Activated T-cell treated with anti-CD3 and anti-CD28 coated beads, Interleukin-2, amount 50 U/mL, for 24 hours (primary cell): ENCODE data around the gene CNKSR3.

Experiments used
- DNase-seq: peaks from one replicate; pipeline ENCODE4 v3.0.0-alpha.2; 2020
- H3K27ac Mint-ChIP-seq: 2 replicates; pipeline ENCODE4 v1.8.0; 2020; ENCODE audit warnings: mild to moderate bottlenecking, mixed read lengths
- H3K27me3 Mint-ChIP-seq: 2 replicates; pipeline ENCODE4 v1.8.0; 2020; ENCODE audit warnings: mixed read lengths
- H3K36me3 Mint-ChIP-seq: 2 replicates; pipeline ENCODE4 v1.8.0; 2020; ENCODE audit warnings: low read depth, mixed read lengths
- H3K4me1 Mint-ChIP-seq: 2 replicates; pipeline ENCODE4 v1.8.0; 2020; ENCODE audit warnings: low read depth, mixed read lengths
- H3K4me3 Mint-ChIP-seq: 2 replicates; pipeline ENCODE4 v1.8.0; 2020; ENCODE audit warnings: mild to moderate bottlenecking, moderate library complexity, mixed read lengths
- H3K9me3 Mint-ChIP-seq: 2 replicates; pipeline ENCODE4 v1.8.0; 2020; ENCODE audit warnings: mixed read lengths

Gene CNKSR3

GRCh38 chr6:154377726-154378125 lies 132.8 kb downstream of the CNKSR3 start:
- Mint-ChIP-seq H3K36me3 (no peaks in the 10 kb centered on the region), H3K9me3 (no peaks in the 10 kb centered on the region), H3K4me1 (no peaks in the 10 kb centered on the region), H3K4me3 (no peak overlapping the region), H3K27me3 (peaks cover 2% of the 10 kb centered on the region), H3K27ac (no peak overlapping the region)
- no peak for DNase-seq

GRCh38 chr6:154373971-154374370 lies 136.5 kb downstream of the CNKSR3 start:
- no peaks in the 10 kb centered on the region for H3K9me3 Mint-ChIP-seq
- H3K27me3 Mint-ChIP-seq = peaks cover 10% of the 10 kb centered on the region
- no peak overlapping the region for H3K27ac Mint-ChIP-seq
- no peak for DNase-seq
- H3K36me3 Mint-ChIP-seq = no peaks in the 10 kb centered on the region
- peaks cover 11% of the 10 kb centered on the region for H3K4me1 Mint-ChIP-seq
- H3K4me3 Mint-ChIP-seq = no peak overlapping the region

- H3K27me3 Mint-ChIP-seq = peaks cover 10% of the 10 kb centered on the region
- H3K27ac Mint-ChIP-seq = no peak overlapping the region
- no peak for DNase-seq
- no peak overlapping the region for H3K4me3 Mint-ChIP-seq
- peaks cover 23% of the 10 kb centered on the region for H3K4me1 Mint-ChIP-seq
- no peaks in the 10 kb centered on the region for H3K36me3 Mint-ChIP-seq
- H3K9me3 Mint-ChIP-seq = no peaks in the 10 kb centered on the region
Observed at GRCh38 chr6:154371281-154371680, 139.2 kb downstream of the CNKSR3 start.

- Mint-ChIP-seq H3K27ac (no peak overlapping the region), H3K4me1 (peaks cover 23% of the 10 kb centered on the region), H3K4me3 (no peak overlapping the region), H3K9me3 (no peaks in the 10 kb centered on the region), H3K27me3 (peaks cover 13% of the 10 kb centered on the region), H3K36me3 (no peaks in the 10 kb centered on the region)
- no peak for DNase-seq
Observed at GRCh38 chr6:154370545-154370944, 139.9 kb downstream of the CNKSR3 start.

GRCh38 chr6:154367839-154368695 lies 142.4 kb downstream of the CNKSR3 start:
- no peak for DNase-seq
- no peak overlapping the region for H3K4me3 Mint-ChIP-seq
- H3K27me3 Mint-ChIP-seq = peaks cover 12% of the 10 kb centered on the region
- H3K9me3 Mint-ChIP-seq = no peaks in the 10 kb centered on the region
- no peak overlapping the region for H3K27ac Mint-ChIP-seq
- H3K4me1 Mint-ChIP-seq = peaks cover 23% of the 10 kb centered on the region
- H3K36me3 Mint-ChIP-seq = no peaks in the 10 kb centered on the region

- Mint-ChIP-seq H3K4me1 (peaks cover 23% of the 10 kb centered on the region), H3K9me3 (no peaks in the 10 kb centered on the region), H3K4me3 (no peak overlapping the region), H3K27me3 (peaks cover 11% of the 10 kb centered on the region), H3K36me3 (no peaks in the 10 kb centered on the region), H3K27ac (no peak overlapping the region)
- DNase-seq = no peak
Observed at GRCh38 chr6:154367336-154367735, 143.1 kb downstream of the CNKSR3 start.

GRCh38 chr6:154363821-154364220 lies 146.7 kb downstream of the CNKSR3 start:
- peaks cover 15% of the 10 kb centered on the region for H3K27me3 Mint-ChIP-seq
- H3K27ac Mint-ChIP-seq = no peak overlapping the region

GRCh38 chr6:154361476-154361875 lies 149.0 kb downstream of the CNKSR3 start:
- peaks cover 4% of the 10 kb centered on the region for H3K9me3 Mint-ChIP-seq
- H3K4me1 Mint-ChIP-seq = peaks cover 30% of the 10 kb centered on the region
- H3K36me3 Mint-ChIP-seq = no peaks in the 10 kb centered on the region
- H3K27ac Mint-ChIP-seq = no peak overlapping the region
- peaks cover 29% of the 10 kb centered on the region for H3K27me3 Mint-ChIP-seq
- H3K4me3 Mint-ChIP-seq = no peak overlapping the region
- DNase-seq = no peak

More at GRCh38 chr6:154363821-154364220, 146.7 kb downstream of the CNKSR3 start:
- H3K9me3 Mint-ChIP-seq = peaks cover 4% of the 10 kb centered on the region
- DNase-seq = no peak
- no peak overlapping the region for H3K4me3 Mint-ChIP-seq
- peaks cover 33% of the 10 kb centered on the region for H3K4me1 Mint-ChIP-seq
- no peaks in the 10 kb centered on the region for H3K36me3 Mint-ChIP-seq

- Mint-ChIP-seq H3K9me3 (peaks cover 4% of the 10 kb centered on the region), H3K4me3 (no peak overlapping the region), H3K36me3 (no peaks in the 10 kb centered on the region), H3K27ac (no peak overlapping the region), H3K4me1 (peaks cover 38% of the 10 kb centered on the region), H3K27me3 (peaks cover 35% of the 10 kb centered on the region)
- no peak for DNase-seq
Observed at GRCh38 chr6:154360476-154360875, 150.0 kb downstream of the CNKSR3 start.

- no peak overlapping the region for H3K4me3 Mint-ChIP-seq
- DNase-seq = no peak
- no peaks in the 10 kb centered on the region for H3K36me3 Mint-ChIP-seq
- peaks cover 4% of the 10 kb centered on the region for H3K9me3 Mint-ChIP-seq
- peaks cover 39% of the 10 kb centered on the region for H3K27me3 Mint-ChIP-seq
- peaks cover 45% of the 10 kb centered on the region for H3K4me1 Mint-ChIP-seq
- H3K27ac Mint-ChIP-seq = no peak overlapping the region
Observed at GRCh38 chr6:154359679-154360078, 150.8 kb downstream of the CNKSR3 start.

- Mint-ChIP-seq H3K9me3 (peaks cover 4% of the 10 kb centered on the region), H3K4me1 (peaks cover 50% of the 10 kb centered on the region), H3K36me3 (no peaks in the 10 kb centered on the region), H3K27ac (peak overlapping the region; percentile 20), H3K27me3 (peaks cover 42% of the 10 kb centered on the region), H3K4me3 (peak overlapping the region; percentile 7)
- DNase-seq = no peak
Observed at GRCh38 chr6:154359161-154359574, 151.3 kb downstream of the CNKSR3 start.

- peaks cover 44% of the 10 kb centered on the region for H3K27me3 Mint-ChIP-seq
- no peak for DNase-seq
- peaks cover 58% of the 10 kb centered on the region for H3K4me1 Mint-ChIP-seq
- H3K4me3 Mint-ChIP-seq = no peak overlapping the region
- no peaks in the 10 kb centered on the region for H3K36me3 Mint-ChIP-seq
- peaks cover 4% of the 10 kb centered on the region for H3K9me3 Mint-ChIP-seq
- H3K27ac Mint-ChIP-seq = no peak overlapping the region
Observed at GRCh38 chr6:154358019-154358545, 152.4 kb downstream of the CNKSR3 start.

GRCh38 chr6:154356690-154357089 lies 153.8 kb downstream of the CNKSR3 start, which contains the start of gene IPCEF1:
TSS of gene IPCEF1 (minus strand) at chr6:154356803. CDS start at chr6:154265947, 90,856 bp downstream.
- Mint-ChIP-seq H3K36me3 (no peaks in the 10 kb centered on the region), H3K9me3 (peaks cover 4% of the 10 kb centered on the region), H3K27me3 (peaks cover 51% of the 10 kb centered on the region), H3K27ac (no peak within 1 kb of the TSS), H3K4me3 (no peak within 1 kb of the TSS), H3K4me1 (peaks cover 69% of the 10 kb centered on the region)
- DNase-seq = no peak

- H3K4me1 Mint-ChIP-seq = peaks cover 69% of the 10 kb centered on the region
- H3K4me3 Mint-ChIP-seq = no peak overlapping the region
- no peaks in the 10 kb centered on the region for H3K36me3 Mint-ChIP-seq
- peaks cover 52% of the 10 kb centered on the region for H3K27me3 Mint-ChIP-seq
- peaks cover 4% of the 10 kb centered on the region for H3K9me3 Mint-ChIP-seq
- DNase-seq = no peak
- H3K27ac Mint-ChIP-seq = no peak overlapping the region
Observed at GRCh38 chr6:154356113-154356512, 154.4 kb downstream of the CNKSR3 start.

- no peaks in the 10 kb centered on the region for H3K36me3 Mint-ChIP-seq
- H3K4me1 Mint-ChIP-seq = peaks cover 53% of the 10 kb centered on the region
- peaks cover 46% of the 10 kb centered on the region for H3K27me3 Mint-ChIP-seq
- no peak overlapping the region for H3K27ac Mint-ChIP-seq
- DNase-seq = no peak
- no peak overlapping the region for H3K4me3 Mint-ChIP-seq
- H3K9me3 Mint-ChIP-seq = no peaks in the 10 kb centered on the region
Observed at GRCh38 chr6:154354265-154354777, 156.2 kb downstream of the CNKSR3 start.
